Medulla oblongata (tissue), 1 donor: ENCODE results near the gene IQSEC1.
A peak's percentile ranks its signal among the peaks of the same experiment; 100 is the strongest.
"Not testable (repeated sequence)": the region's sequence is repeated elsewhere in the genome, so short reads cannot be mapped to it uniquely, and the experiment has no call there.

Source experiments
- DNase-seq: peaks from one replicate; pipeline ENCODE4 v3.0.0-alpha.2; 2015; ENCODE audit errors: extremely low spot score

Gene IQSEC1

GRCh38 chr3:12875857-12876836, 197.1 kb downstream of the IQSEC1 start:
- DNase-seq: no peak

- no peak for DNase-seq
These were observed 201.7 kb downstream of the IQSEC1 start for GRCh38 chr3:12871404-12871983.

- peak; percentile 75 for DNase-seq
These were observed 202.3 kb downstream of the IQSEC1 start for GRCh38 chr3:12870942-12871341.

- no peak for DNase-seq
These were observed 204.1 kb downstream of the IQSEC1 start for GRCh38 chr3:12869035-12869621.

DNA sequence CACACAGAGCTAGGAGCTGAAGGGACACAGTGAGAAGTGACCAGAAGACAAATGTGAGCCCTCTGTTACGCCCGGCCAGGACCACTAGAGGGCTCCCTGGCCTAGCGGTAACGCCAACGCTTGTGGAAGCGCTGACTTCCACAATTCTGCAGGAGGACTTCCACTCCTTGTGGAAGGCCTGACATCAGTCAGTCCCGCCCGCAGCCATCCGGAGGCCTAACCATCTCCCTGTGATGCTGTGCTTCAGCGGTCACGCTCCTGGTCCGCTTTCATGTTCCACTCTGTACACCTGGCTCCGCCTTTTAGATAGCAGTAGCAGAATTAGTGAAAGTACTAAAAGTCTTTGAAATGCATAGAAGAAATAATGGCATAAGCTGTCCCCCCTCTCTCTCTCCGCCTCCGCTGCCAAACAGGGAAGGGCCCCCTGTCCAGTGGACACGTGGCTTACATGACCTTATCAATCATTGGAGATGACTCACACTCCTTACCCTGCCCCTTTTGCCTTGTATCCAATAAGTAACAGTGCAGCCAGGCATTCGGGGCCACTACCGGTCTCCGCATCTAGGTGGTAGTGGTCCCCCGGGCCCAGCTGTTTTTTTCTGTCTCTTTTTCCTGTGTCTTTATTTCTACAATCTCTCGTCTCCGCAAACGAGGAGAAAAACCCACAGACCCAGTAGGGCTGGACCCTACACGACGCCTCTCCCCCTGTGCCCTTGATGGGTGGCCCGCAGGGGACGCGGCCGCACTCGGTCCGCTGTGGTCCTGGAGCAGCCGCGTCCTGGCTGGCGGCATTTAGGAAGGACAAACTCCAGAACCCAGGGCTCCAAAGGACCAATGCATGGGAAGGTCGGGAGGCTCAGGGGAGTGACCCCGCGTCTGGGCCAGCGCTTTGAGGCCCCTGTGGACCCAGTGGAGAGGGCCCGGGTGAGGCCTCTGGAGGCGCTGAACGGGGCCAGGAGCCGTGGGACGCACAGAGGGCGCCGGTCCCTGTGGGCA, 204.9 kb downstream of the IQSEC1 start:
- DNase-seq: peak; percentile 96

DNA sequence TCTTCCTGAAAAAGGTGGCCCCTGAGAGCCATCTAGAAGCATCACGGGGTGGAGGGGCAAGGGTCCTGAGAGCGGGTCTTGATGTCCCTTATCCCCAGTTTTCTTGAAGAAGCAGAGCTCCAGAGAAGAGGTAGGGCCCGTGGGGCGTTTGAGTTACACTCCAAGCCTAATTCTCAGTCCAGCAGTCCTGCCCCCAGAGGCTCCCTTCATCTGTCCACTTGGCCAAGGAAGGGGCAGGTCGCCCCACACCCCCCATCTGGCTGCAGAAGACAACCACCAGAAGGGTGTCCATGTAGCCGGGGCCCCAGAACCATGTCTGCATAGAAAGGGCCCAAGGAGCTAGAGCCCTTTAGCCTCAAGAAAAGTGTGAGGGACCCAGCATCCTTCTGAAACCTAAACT, 206.4 kb downstream of the IQSEC1 start:
- no peak for DNase-seq

DNA sequence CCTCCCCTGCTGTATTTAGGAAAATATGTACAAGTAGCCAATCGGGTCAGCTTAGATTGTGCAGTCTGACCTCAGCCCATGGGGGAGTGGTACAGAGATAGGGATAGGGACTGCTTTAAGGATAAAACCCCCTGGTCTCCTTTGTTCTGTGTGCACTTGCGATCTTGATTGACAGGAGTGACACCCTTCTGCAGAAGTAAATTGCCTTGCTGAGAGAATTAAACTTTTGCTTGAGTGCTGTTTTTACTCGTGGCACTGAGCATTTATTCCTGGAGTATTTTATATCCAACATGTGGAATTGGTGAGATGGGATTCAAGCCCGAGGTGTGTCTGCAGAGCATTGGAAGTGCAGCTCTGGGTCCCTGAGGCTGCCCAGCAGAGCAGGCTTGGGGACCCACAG, 208.0 kb downstream of the IQSEC1 start:
- DNase-seq: no peak

- DNase-seq: no peak
These were observed 210.8 kb downstream of the IQSEC1 start for GRCh38 chr3:12862387-12862786.

- no peak for DNase-seq
These were observed 211.6 kb downstream of the IQSEC1 start for GRCh38 chr3:12861611-12862010.

- no peak for DNase-seq
These were observed 213.4 kb downstream of the IQSEC1 start for GRCh38 chr3:12859840-12860239.

GRCh38 chr3:12856626-12857025, 216.6 kb downstream of the IQSEC1 start:
- no peak for DNase-seq

GRCh38 chr3:12854565-12854964, 218.7 kb downstream of the IQSEC1 start:
- peak; percentile 38 for DNase-seq

GRCh38 chr3:12853847-12854246, 219.4 kb downstream of the IQSEC1 start:
- not testable (repeated sequence) for DNase-seq

- DNase-seq: no peak
These were observed 221.0 kb downstream of the IQSEC1 start for GRCh38 chr3:12852201-12852600.
